Transverse colon (tissue), 4 donors: ENCODE data around the gene KCNQ2.

Experiments
- EP300 ChIP-seq: sonication (generic); formaldehyde crosslinking; IDR thresholded peaks from one replicate; pipeline ENCODE4 v1.6.1; 2017; ENCODE audit warnings: antibody characterized with exemption, low read depth
- POLR2A ChIP-seq: fragments of 450-650 bp; IDR thresholded peaks from one replicate; pipeline ENCODE4 v1.6.1; 2016; ENCODE audit warnings: antibody characterized with exemption, mild to moderate bottlenecking, moderate library complexity
- POLR2AphosphoS5 ChIP-seq, 3 donors: sonication (generic); formaldehyde crosslinking; IDR thresholded peaks; one replicate each; pipeline ENCODE4 v1.6.1; 2016; ENCODE audit warnings: antibody characterized with exemption in 3 of 3
- TF ChIP-seq, protein P1 (sequence below), 5 experiments: fragments of 200-600 bp in 3 of 5; fragments of 450-650 bp in 2 of 5; sonication (generic) in 3 of 5; IDR thresholded peaks; 1 replicate in 2 of 5; 2 replicates in 3 of 5; pipeline ENCODE4 v1.5.1; 2016 to 2017; ENCODE audit warnings: antibody characterized with exemption in 5 of 5, inconsistent platforms in 3 of 5, mild to moderate bottlenecking in 2 of 5, moderate library complexity in 1 of 5

GRCh38 chr20:63368151-63368550 is 104.3 kb downstream of the KCNQ2 start:
- TF ChIP-seq, protein P1, sequence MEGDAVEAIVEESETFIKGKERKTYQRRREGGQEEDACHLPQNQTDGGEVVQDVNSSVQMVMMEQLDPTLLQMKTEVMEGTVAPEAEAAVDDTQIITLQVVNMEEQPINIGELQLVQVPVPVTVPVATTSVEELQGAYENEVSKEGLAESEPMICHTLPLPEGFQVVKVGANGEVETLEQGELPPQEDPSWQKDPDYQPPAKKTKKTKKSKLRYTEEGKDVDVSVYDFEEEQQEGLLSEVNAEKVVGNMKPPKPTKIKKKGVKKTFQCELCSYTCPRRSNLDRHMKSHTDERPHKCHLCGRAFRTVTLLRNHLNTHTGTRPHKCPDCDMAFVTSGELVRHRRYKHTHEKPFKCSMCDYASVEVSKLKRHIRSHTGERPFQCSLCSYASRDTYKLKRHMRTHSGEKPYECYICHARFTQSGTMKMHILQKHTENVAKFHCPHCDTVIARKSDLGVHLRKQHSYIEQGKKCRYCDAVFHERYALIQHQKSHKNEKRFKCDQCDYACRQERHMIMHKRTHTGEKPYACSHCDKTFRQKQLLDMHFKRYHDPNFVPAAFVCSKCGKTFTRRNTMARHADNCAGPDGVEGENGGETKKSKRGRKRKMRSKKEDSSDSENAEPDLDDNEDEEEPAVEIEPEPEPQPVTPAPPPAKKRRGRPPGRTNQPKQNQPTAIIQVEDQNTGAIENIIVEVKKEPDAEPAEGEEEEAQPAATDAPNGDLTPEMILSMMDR (IDR thresholded peaks at IDR 0.05) = no peak
- TF ChIP-seq EP300 = no peak
- TF ChIP-seq POLR2A = no peak
- TF ChIP-seq POLR2AphosphoS5 (IDR thresholded peaks at IDR 0.05) = no peak
